Superior temporal gyrus (tissue), 1 donor: ENCODE results near the gene SYTL3.
A peak's percentile ranks its signal among the peaks of the same experiment; 100 is the strongest.
"Not testable (repeated sequence)": the region's sequence is repeated elsewhere in the genome, so short reads cannot be mapped to it uniquely, and the experiment has no call there.

Experiments used
- DNase-seq: peaks from one replicate; pipeline ENCODE4 v3.0.0-alpha.2; 2016; ENCODE audit errors: extremely low spot score

The SYTL3 gene

GRCh38 chr6:158649289-158650143 lies at the start of gene SYTL3:
SYTL3 (plus strand) TSS chr6:158650054; CDS start chr6:158663269, 13,215 bp downstream.
- DNase-seq, result no peak

DNA sequence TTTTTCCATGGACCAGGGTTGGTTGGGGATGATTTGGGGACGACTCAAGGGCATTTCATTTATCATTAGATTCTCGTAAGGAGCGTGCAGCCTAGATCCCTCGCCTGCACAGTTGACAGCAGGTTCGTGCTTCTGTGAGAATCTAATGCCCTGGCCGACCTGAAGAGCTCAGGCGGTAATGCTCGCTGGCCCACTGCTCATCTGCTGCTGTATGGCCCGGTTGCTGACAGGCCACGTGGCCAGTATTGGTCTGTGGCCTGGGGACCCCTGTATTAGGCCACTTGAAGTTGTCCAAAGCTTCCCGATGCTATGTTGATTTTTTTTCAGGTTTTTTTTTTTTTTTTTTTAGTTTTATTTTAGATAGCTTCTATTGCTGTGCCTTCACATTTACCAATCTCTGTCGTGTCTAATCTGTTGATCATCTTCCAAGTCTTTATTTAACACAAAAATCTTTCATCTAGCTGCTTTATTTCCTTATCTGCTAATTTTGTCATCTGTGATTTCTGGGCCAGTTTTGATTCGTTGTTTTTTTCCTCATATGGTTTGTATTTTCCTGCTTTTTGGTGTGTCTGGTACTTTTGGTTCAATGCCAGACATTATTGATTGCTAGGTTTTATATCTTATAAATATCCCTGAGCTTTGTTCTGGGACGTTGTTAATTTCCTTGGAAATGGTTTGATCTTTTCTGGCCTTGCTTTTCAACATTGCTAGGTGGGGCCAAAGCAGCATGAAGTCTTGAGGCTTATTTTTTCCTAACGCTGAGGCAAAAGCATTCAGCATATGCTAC lies 46.4 kb upstream of the SYTL3 start:
- no peak for DNase-seq

DNA sequence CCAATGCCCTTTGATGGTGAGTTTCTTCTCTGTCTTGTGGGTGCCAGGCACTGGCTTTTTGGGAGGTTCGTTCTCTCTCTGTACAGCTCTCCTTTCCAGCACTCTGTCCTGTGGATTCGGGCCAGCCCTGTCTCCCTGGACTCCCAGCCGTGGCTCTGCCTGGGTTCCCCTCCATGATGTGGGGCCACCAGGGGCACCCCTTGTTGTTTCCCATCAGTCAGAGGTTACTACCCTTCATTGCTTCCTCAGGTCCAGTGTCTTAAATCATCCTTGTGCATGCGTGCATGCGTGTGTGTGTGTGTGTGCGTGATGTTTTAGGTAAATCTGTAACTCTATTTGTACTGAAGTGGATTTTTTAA lies 45.8 kb upstream of the SYTL3 start:
- DNase-seq, result no peak

GRCh38 chr6:158605266-158605878 lies 44.5 kb upstream of the SYTL3 start:
- peak; percentile 91 for DNase-seq

- not testable (repeated sequence) for DNase-seq
Measured at GRCh38 chr6:158606011-158606410, 43.8 kb upstream of the SYTL3 start.

DNA sequence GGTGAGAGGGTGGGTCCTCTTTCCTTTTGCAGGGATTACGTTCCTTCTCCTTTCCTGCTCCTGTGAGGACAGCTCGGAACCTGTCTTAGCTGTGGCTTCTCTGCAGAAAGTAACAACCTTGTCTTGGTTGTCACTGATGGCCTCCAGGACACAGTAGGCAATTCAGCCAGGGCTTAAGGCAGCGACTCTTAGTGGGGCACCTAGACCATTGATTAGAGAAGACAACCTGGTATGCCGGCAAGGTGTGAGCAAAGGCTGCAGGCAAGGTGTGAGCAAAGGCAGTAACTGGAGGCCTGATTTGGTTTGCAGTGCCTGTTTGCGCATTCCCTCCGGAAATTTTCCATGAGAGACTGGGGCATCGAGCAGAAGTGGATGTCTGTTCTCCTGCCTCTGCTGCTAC lies 42.9 kb upstream of the SYTL3 start:
- no peak for DNase-seq

DNA sequence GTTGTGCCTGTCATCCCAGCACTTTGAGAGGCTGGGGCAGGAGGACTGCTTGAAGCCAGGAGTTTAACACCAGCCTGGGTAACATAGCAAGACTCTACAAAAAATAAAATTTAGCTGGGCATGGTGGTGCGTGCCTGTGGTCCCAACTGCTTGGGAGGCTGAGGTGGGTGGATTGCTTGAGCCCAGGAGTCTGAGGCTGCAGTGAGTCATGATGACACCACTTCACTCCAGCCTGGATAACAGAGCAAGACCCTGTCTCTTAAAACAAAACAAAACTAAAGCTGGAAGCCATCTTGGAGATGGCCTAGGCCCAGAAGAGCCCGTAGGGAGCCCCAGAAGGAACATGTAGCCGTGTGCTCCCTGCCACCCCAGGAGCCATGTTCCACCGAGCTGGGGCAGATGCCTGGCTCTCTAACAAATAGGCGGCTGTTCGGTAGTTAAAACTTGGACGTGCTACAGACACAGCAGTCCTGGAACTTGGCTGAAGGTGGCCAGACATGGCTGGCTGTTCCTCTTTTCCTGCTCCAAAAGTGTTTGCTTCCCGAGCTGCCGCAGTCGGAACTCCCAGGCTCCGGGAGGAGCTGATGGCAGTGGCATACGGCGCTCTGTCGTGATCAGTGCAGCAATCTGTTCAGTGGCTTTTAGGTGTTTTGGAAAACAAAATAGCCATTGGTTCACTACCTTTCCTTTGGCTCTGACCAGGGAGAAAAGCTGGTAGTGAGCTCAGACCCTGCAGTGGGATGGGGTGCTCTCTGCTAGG lies 42.3 kb upstream of the SYTL3 start:
- no peak for DNase-seq

- no peak for DNase-seq
Measured at GRCh38 chr6:158608221-158608620, 41.6 kb upstream of the SYTL3 start.

- no peak for DNase-seq
Measured at GRCh38 chr6:158609455-158610155, 40.2 kb upstream of the SYTL3 start.

DNA sequence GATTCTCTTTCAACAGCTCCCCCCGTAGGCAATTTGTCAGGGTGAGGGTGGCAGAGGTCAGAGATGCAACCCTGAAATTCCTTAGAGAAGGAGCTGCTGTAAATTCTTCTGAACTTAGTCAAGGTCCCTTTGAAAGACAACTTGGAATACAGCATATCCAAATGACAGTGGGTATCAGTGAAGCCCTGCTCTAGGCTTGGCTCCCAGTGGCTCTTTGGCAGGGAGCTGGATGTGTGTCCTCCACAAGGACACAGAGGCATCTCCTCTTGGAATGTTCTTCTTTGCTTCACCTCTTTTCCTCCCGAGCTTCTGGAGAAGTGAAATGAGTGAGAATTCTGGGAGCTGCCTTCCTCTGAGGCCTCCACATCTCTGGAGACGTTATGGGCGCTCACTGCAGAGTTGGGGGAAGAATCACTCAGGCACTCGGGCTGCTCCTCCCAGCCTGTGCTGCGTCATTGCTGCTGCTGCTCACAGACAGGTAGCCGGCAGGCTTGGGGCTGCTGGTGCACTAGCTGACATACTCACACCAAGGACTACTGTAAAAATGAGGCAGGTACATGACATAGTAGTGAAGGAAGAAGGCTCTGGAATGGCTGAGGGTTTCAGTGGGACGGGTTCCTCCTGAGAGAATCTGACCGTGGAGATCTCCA lies 39.4 kb upstream of the SYTL3 start:
- no peak for DNase-seq

DNA sequence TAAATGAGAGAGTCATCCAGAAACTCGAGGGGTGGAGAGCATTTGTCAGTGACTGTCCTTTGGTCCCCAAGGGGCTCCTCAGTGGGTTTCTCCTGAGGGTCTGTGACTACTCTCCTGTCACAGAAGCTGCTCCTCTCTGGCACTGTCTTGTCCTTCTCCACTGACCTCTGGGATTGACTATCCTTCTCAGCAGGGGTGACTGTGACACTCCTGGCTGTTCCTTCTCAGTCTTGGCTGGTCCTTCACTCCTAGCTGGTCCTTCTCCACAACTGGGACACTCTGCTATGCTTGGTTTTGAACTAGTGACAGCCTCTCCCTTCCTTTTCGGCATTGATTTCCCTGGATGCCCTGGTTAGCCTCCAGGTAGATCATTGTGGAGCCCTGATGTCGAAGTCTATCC lies 38.8 kb upstream of the SYTL3 start:
- no peak for DNase-seq

DNA sequence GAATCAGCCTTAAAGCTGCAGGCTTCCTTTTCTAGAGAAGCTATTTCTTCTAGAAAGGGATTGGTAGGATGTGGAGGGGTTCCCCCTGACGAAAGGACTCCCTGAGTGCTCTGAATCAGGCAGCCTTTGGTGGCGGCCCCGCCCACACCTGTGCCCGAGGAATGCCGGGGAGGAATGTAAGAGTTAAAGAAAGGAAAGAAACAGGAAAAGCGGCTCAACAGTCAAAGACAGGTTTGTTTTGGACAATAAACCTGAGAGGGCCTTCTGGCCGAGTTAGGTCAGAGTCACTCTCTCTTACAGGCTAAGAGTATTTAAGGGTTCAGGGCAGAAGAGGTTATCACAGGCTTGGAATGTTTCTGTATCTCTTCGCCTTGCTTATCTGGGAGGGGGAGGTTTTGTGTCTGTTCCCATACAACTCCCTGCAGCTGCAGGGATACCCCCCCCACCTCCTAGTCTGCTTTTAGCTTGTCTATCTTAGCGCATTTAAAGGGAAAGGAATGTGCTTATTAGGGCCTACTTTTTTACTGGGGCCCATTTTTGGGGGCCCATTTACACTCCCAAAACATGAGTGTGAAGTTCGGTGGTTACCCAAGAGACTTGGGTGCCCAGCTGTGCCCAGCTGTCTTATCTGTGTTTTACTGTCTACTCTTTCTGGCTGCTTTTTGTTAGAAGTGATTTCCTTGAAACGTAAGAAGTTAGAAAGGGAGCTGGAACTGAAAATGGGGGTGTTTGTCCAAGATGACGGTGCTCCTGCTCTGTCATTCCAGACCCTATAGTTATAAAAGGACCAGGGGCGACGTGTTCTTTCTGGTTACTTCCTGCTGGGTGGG lies 38.1 kb upstream of the SYTL3 start:
- DNase-seq, result no peak

DNA sequence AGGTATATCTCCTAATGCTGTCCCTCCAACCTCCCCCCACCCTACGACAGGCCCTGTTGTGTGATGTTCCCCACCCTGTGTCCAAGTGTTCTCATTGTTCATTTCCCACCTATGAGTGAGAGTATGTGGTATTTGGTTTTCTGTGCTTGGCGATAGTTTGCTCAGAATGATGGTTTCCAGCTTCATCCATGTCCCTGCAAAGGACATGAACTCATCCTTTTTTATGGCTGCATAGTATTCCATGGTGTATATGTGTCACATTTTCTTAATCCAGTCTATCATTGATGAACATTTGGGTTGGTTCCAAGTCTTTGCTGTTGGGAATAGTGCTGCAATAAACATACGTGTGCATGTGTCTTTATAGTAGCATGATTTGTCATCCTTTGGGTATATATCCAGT lies 35.2 kb upstream of the SYTL3 start:
- DNase-seq, result not testable (repeated sequence)

GRCh38 chr6:158618289-158618688 lies 31.6 kb upstream of the SYTL3 start:
- not testable (repeated sequence) for DNase-seq

GRCh38 chr6:158619922-158620801 lies 29.7 kb upstream of the SYTL3 start:
- no peak for DNase-seq

- no peak for DNase-seq
Measured at GRCh38 chr6:158620963-158621693, 28.7 kb upstream of the SYTL3 start.

DNA sequence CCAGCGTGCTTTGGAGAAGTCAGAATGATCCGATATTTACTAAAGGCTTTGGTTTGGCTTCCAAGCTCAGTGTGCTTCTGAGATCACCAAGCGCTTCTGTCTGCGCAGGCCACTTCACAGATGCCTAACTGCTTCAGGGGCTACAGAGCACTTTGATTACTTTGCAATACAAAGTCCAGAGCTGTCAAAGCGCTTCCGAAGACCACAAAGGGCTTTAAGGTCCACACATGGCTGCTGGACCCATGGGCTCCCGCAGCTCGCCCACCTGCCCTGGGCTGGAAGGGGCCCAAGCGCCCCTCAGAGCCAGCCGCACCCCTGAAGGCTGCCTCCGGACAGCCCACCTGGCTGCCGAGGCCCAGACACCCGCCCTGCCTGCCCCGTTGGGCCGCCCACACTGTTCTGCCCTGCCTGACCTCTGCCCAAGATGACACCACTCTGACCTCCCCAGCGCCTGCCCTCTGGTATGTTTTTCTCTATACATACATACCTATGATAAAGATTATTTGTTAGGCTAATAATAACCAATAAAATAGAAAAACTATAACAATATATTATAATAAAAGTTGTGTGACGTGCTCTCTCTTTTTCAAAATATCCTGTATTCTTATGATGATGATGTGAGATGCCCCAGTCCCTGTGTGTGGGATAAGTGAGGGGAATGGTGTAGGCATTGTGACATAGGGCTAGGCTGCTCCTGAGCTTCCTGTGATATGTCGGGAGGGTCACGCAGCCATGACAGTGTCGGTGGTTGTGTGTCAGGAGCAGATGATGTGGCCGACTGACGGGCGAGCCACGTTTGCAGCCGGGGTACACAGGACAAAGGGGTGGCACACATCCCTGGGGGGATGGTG lies 27.9 kb upstream of the SYTL3 start:
- DNase-seq, result no peak
